GM12873 (cell line): ENCODE data around the gene EHF.

ENCODE experiments used
- TF ChIP-seq, protein P1 (sequence below): IDR thresholded peaks from 2 replicates; pipeline ENCODE4 v1.5.1; 2012; ENCODE audit warnings: low read depth, mild to moderate bottlenecking, moderate library complexity, low read length, control low read depth; ENCODE audit not compliant: insufficient read depth; ENCODE audit errors: missing control alignments

Gene EHF

DNA sequence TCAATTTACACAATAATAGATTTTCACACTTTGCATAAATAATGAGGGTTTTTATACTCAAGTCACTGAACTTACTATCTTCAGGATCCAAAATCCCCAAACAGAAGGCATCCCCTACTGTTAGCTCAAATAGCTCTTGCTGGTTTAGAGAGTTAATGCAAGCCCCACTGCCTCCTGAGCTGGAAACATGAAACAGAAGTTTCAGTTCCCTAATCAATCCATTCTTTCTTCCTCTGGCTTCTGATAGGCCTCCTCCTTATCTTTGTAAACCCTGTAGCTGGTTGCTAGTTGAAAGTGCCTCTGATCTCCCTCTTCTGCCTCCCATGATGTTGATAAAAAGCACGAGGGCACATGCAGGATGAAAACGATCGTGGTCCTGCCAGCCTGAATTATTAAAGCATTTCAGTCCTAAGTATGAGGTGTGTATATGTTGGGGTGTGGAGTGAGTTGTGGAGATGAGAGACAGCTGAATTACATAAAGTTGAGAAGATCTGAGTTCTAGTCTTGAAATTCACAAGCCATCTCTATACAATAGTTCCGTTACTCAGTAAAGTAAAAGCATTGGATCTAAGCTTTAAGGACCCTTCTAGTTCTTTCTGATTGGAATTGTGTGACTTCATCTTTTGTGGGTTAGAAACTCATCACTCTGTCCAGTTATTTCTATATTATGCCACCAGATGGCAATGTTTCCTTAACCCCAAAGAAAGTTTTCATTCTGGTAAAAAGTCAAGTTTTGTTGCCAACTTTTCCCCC, 35.0 kb upstream of the EHF start:
- TF ChIP-seq, protein P1, sequence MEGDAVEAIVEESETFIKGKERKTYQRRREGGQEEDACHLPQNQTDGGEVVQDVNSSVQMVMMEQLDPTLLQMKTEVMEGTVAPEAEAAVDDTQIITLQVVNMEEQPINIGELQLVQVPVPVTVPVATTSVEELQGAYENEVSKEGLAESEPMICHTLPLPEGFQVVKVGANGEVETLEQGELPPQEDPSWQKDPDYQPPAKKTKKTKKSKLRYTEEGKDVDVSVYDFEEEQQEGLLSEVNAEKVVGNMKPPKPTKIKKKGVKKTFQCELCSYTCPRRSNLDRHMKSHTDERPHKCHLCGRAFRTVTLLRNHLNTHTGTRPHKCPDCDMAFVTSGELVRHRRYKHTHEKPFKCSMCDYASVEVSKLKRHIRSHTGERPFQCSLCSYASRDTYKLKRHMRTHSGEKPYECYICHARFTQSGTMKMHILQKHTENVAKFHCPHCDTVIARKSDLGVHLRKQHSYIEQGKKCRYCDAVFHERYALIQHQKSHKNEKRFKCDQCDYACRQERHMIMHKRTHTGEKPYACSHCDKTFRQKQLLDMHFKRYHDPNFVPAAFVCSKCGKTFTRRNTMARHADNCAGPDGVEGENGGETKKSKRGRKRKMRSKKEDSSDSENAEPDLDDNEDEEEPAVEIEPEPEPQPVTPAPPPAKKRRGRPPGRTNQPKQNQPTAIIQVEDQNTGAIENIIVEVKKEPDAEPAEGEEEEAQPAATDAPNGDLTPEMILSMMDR = peak; percentile 64

DNA sequence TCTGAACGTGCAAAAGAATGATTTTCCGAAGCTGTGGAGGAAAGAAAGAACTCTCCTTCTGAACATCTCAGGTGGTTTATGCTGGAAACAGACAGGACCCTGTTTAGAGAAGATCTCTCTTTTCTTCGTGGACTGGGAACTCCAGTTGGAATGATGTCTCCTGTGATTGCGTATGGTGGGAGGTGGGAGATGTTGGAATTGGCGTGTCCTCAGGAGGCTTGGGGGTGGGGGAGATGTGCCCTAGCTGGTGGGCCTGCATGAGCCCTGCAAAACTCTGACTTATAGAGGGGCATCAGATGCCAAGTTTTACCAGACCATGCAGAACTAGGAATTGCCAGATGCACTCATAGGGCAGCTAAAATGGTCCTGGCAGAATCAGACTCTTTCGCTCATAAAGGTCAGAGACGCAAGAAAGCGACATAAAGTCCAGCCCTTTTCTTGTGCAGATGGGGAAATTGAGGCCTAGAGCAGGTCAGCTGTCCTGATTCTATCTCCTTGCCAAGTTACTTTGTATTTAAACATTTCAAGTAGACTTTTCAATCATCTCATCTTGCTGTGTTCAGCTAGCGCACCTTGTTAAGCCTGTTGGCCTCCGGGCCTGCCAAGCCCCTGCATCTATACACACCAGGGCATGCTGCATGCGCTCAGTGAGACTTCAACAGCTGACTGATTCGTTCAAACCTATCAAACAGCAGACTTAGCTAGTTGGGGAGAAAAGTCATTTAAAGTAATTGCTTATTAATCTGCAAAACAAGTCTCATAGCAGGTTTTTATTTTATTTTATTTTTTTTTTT, 34.2 kb upstream of the EHF start:
- TF ChIP-seq, protein P1 = no peak

DNA sequence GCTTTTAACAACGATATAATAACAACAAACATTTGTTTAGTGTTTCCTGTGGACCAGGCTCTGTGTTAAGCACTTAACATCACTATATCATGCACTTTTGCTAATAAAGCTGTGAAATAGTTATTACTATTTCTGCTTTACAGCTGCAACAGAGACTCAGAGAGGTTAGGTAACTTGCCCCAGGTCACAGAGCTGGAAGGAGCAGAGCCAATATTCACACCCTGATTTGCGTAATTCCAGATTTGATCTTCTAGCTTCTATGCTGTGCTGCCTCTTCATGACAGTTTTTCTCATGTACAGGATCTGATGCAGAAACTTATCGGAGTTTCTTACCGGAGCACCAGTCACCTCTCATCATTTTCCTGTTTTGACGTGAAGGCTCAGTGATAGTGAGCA, 33.6 kb upstream of the EHF start:
- TF ChIP-seq, protein P1 = no peak

DNA sequence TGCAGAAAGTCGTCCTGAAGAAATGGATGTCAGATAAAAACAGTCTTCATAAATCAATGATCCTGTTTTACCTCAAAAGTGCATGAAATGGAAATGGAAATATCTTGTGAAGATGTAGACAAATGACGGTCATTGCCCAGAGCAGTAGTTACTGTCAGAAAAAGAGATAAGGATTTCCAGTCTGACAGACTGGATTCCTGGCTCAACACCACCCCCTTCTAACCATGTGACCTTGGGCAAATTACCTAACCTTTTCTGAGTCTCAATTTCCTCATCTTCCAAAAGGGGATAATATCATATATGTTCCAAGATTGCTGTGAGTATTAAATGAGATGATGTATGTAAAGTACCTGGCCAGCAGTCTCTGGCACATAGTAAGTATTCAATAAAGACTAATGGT, 32.9 kb upstream of the EHF start:
- TF ChIP-seq, protein P1 = no peak

DNA sequence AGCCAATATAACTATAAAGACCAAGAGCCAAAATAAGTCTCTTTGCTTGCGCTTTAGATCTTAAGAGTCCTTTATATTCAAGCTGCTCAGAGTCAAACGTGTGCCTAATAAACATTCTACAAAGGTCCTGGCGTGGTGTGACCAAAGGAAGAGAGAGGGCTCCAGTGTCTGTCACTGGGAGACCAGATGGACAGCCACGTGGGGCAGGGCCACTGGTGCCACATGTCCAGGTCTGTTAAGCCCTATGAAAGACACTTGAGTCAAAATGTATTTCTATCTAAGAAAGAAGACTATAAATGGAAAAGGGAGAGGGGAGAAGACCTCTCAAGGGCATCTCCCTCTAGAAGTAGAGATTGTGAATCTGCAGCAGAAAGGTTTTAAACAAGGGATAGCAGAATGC, 32.2 kb upstream of the EHF start:
- TF ChIP-seq, protein P1 = no peak

DNA sequence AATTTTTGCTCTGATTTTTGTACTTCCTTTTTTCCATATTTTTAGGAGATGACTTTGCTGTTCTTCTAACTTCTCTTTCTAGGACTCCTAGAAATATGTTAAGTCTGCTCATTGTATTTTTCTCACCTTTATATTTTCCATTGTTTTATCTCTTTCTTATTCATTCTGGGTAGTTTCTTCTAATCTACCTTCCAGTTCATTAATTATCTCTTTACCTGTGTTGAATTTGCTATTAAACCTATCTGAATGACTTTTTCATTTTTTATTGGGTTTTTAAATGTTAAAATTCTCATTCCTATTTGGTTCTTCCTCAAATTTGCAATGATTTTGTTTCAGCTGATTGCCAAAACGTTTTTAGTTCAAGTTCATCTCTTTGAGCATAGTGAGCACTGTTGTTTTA, 27.8 kb upstream of the EHF start:
- TF ChIP-seq, protein P1 = no peak

DNA sequence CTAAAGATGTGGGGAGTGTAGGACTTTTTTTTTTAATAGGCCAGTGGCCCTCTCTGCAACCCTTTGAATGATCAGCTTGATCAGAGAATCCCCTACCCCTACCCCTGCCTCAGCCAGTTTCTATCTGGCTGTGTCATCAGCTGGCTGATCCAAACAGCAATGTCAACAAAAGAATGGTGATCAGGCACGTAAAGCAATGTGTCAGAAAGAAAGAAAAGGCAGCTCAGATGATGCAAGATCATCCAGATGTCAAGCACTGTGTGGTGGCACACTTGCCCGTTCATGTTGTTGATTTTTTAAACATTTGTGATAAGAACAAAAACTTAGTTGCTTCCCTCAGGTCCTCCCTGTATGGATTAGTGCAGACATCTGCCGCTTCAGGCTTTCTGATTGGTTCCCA, 26.3 kb upstream of the EHF start:
- TF ChIP-seq, protein P1 = no peak
